ENCODE data around the gene SERINC1.

DNA sequence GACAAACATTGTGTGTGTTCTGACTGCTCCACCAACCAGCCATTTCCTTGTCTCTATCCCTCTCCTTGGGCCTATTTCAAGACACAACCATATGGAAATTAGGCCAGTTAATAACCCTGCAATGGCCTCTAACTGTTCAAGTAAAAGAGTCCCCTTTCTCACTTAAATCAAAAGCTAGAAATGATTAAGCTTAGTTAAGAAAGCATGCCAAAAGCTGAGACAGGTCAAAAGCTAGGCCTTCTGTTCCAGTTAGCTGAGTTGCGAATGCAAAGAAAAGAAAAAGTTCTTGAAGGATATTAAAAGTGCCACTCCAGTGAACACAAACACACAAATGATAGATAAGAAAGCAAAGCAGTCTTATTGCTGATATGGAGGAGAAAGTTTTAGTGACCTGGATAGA, 22.5 kb downstream of the SERINC1 start:
- no peak for TF ChIP-seq POLR2AphosphoS5 (IDR thresholded peaks at IDR 0.05)
- TF ChIP-seq EP300 (IDR thresholded peaks at IDR 0.05), result no peak
